HepG2 (cell line): Measurements from ENCODE around the gene PDIA4. TPM values are rescaled to one million over a fixed set of nuclear protein-coding genes. Genes with fewer than 3 reads are reported as not detected.
A peak's percentile ranks its signal among the peaks of the same experiment; 100 is the strongest.

Experiments used
- ATAC-seq: fragments of 200-7000 bp; cut with Tn5 transposase; 3 replicates; pipeline ENCODE4 v1.9.1; 2020; ENCODE audit warnings: mild to moderate bottlenecking, moderate library complexity
- BruUV-seq: library from RNA; stranded (reverse); fragments of 400-500 nt; replicated peaks from 2 replicates; lab custom pipeline; 2021; lab: Mats Ljungman, UMichigan
- CTCF ChIA-PET: fragments of 300-600 bp; formaldehyde crosslinking; extraction: SDS; loops from one replicate; lab custom pipeline; 2021; ENCODE audit warnings: low total read pairs, inconsistent platforms, low intra/inter-chr PET ratio; lab: Yijun Ruan, JAX
- POLR2A ChIA-PET: fragments of 350-600 bp; sonication (Branson Sonifier 250); formaldehyde crosslinking; loops from one replicate; lab custom pipeline; 2020; ENCODE audit warnings: antibody characterized with exemption, inconsistent platforms; lab: Yijun Ruan, JAX
- DNase-seq: peaks from one replicate; pipeline ENCODE4 v3.0.0-alpha.2; 2015; ENCODE audit warnings: low spot score
- FAIRE-seq: peaks from 3 replicates; lab custom pipeline; 2011; peaks lifted over from hg19 to GRCh38; lab: Jason Lieb, UNC
- H2AFZ ChIP-seq: one replicate; pipeline ENCODE4 v1.6.1; 2011; ENCODE audit warnings: low read length, inconsistent platforms
- H3K27ac ChIP-seq: fragments of 300-600 bp; 3 replicates; pipeline ENCODE4 v1.8.0; 2011; ENCODE audit warnings: mixed run types, mild to moderate bottlenecking, mixed read lengths, low read length, inconsistent platforms; ENCODE audit not compliant: insufficient read depth; ENCODE audit errors: extremely low read length
- H3K27me3 ChIP-seq, 2 experiments: fragments of 200-600 bp in 1 of 2; 2 replicates in 1 of 2; 3 replicates in 1 of 2; pipeline versions ENCODE4 v1.6.0 to v1.8.0; 2011; ENCODE audit warnings: low read length in 2 of 2, mild to moderate bottlenecking in 2 of 2, moderate library complexity in 2 of 2, inconsistent platforms in 1 of 2; ENCODE audit not compliant: insufficient read depth in 2 of 2, control insufficient read depth in 1 of 2
- H3K36me3 ChIP-seq, 2 experiments: fragments of 200-600 bp in 1 of 2; replicated peaks in 1 of 2; 2 replicates in 1 of 2; 3 replicates in 1 of 2; pipeline versions ENCODE4 v1.5.1 to v1.8.0; 2011; ENCODE audit warnings: low read length in 2 of 2, inconsistent platforms in 1 of 2; ENCODE audit not compliant: insufficient read depth in 2 of 2, control insufficient read depth in 1 of 2
- H3K4me1 ChIP-seq: 2 replicates; pipeline ENCODE4 v1.5.1; 2012; ENCODE audit warnings: low read length, inconsistent platforms; ENCODE audit not compliant: insufficient read depth
- H3K4me2 ChIP-seq: 2 replicates; pipeline ENCODE4 v1.6.0; 2011; ENCODE audit warnings: low read depth, low read length, inconsistent platforms
- H3K4me3 ChIP-seq, 3 experiments: fragments of 200-600 bp in 1 of 3; sonication (generic), shearing (Covaris generic) in 1 of 3; replicated peaks in 1 of 3; 2 replicates each; pipeline ENCODE4 v1.5.1; 2011 to 2016; ENCODE audit warnings: low read length in 3 of 3, inconsistent platforms in 2 of 3, low read depth in 2 of 3, mild to moderate bottlenecking in 2 of 3, control low read depth in 1 of 3, mixed read lengths in 1 of 3; ENCODE audit not compliant: insufficient read depth in 1 of 3
- H3K79me2 ChIP-seq: one replicate; pipeline ENCODE4 v1.6.1; 2011; ENCODE audit warnings: low read length, inconsistent platforms; ENCODE audit not compliant: insufficient read depth
- H3K9ac ChIP-seq: 2 replicates; pipeline ENCODE4 v1.6.0; 2011; ENCODE audit warnings: mild to moderate bottlenecking, low read depth, low read length, inconsistent platforms; ENCODE audit not compliant: insufficient read depth
- H3K9me3 ChIP-seq: 2 replicates; pipeline ENCODE4 v1.5.1; 2012; ENCODE audit warnings: mild to moderate bottlenecking, low read length
- H4K20me1 ChIP-seq: 2 replicates; pipeline ENCODE4 v1.6.0; 2011; ENCODE audit warnings: inconsistent platforms, mild to moderate bottlenecking, low read length, moderate library complexity; ENCODE audit not compliant: insufficient read depth
- AKNA ChIP-seq: sonication (generic); formaldehyde crosslinking; IDR thresholded peaks from 2 replicates; pipeline ENCODE4 v1.4.0; 2020; ENCODE audit warnings: missing genetic modification reagents, borderline replicate concordance
- CENPBD1 ChIP-seq: sonication (generic); formaldehyde crosslinking; IDR thresholded peaks from 2 replicates; pipeline ENCODE4 v1.8.0; 2022; ENCODE audit warnings: missing genetic modification reagents, low read depth, mild to moderate bottlenecking, borderline replicate concordance
- FOXJ3 ChIP-seq: sonication (generic); formaldehyde crosslinking; IDR thresholded peaks from 2 replicates; pipeline ENCODE4 v1.4.0; 2020; ENCODE audit warnings: missing genetic modification reagents, mild to moderate bottlenecking, borderline replicate concordance
- FOXP1 ChIP-seq, 2 experiments: fragments of 450-650 bp in 1 of 2; IDR thresholded peaks; 2 replicates each; pipeline ENCODE4 v1.6.1; 2017 to 2018; ENCODE audit warnings: antibody characterized with exemption in 1 of 2
- KLF9 ChIP-seq: IDR thresholded peaks from 2 replicates; pipeline ENCODE4 v1.6.1; 2016; ENCODE audit warnings: low read depth
- MIER2 ChIP-seq: IDR thresholded peaks from 2 replicates; pipeline ENCODE4 v1.6.1; 2016; ENCODE audit warnings: missing biosample characterization, missing genetic modification reagents
- SALL1 ChIP-seq: sonication (generic); formaldehyde crosslinking; IDR thresholded peaks from 2 replicates; pipeline ENCODE4 v1.8.0; 2022; ENCODE audit warnings: mild to moderate bottlenecking, missing genetic modification reagents
- ZMYM3 ChIP-seq: sonication (generic); formaldehyde crosslinking; IDR thresholded peaks from 2 replicates; pipeline ENCODE4 v1.5.1; 2020; ENCODE audit warnings: mild to moderate bottlenecking, missing genetic modification reagents
- ZNF510 ChIP-seq: sonication (generic); formaldehyde crosslinking; IDR thresholded peaks from 2 replicates; pipeline ENCODE4 v1.4.0; 2020; ENCODE audit warnings: low read depth, mild to moderate bottlenecking, missing genetic modification reagents
- ZNF570 ChIP-seq: sonication (generic); formaldehyde crosslinking; IDR thresholded peaks from 2 replicates; pipeline ENCODE4 v1.4.0; 2020; ENCODE audit warnings: mild to moderate bottlenecking, missing genetic modification reagents, borderline replicate concordance
- ZNF598 ChIP-seq: sonication (generic); formaldehyde crosslinking; IDR thresholded peaks from 2 replicates; pipeline ENCODE4 v1.5.1; 2020; ENCODE audit warnings: mild to moderate bottlenecking, missing genetic modification reagents, borderline replicate concordance
- WGBS: methylation state at CpG from one replicate; pipeline ENCODE4 v1.1.6; 2017; ENCODE audit warnings: low lambda C conversion rate; 5-methylcytosine and 5-hydroxymethylcytosine counted together
- in situ Hi-C: cut with HindIII; loops from 2 replicates; pipeline ENCODE4 v1.10.0; 2017; ENCODE audit warnings: low pct_unique_long_range_greater_than_20kb; ENCODE audit not compliant: extremely low pct_ligation_motif_present
- intact Hi-C: fragments of 100-400 bp; cut with micrococcal nuclease; formaldehyde crosslinking; loops from one replicate; pipeline ENCODE4 v1.10.0; 2022; ENCODE audit not compliant: unreplicated experiment
- polyA plus RNA-seq, 8 experiments: library from polyadenylated mRNA; depleted of rRNA in 3 of 8; stranded (reverse) in 7 of 8; unstranded in 1 of 8; fragments of >200 nt; fragmentation: Illumina TruSeq in 4 of 8; extraction: Trizol in 4 of 8; gene quantifications; 2 replicates each; pipeline versions ENCODE4 v1.2.1 to v1.2.3, GENCODE V29; 2011 to 2016; ENCODE audit warnings: low read depth in 4 of 8, missing spikeins in 1 of 8, mixed read lengths in 1 of 8; ENCODE audit not compliant: insufficient read depth in 1 of 8
- total RNA-seq, 5 experiments: library from RNA; depleted of rRNA; stranded (reverse); fragments of >200 nt; fragmentation: Illumina TruSeq; extraction: Trizol; gene quantifications; 2 replicates each; pipeline ENCODE4 v1.2.3, GENCODE V29; 2016; ENCODE audit warnings: low read depth in 1 of 5

The PDIA4 gene
- total and polyA plus RNA-seq, 2 of the 13 experiments (the other 11 are each of a cell fraction or from before 2014, with no cell fraction given) = 278 to 402 TPM

GRCh38 chr7:148987751-148988512 lies 40.4 kb downstream of the PDIA4 start:
- POLR2A ChIA-PET = interaction anchor here (1.0 kb wide), 1 partner anchor 41 kb away, joined by 4 read pairs; the partner anchor contains the start of gene PDIA4
- TF ChIP-seq ZMYM3 (CRISPR knock-in tag) = no peak
- TF ChIP-seq MIER2 (CRISPR knock-in tag) = 0 out of 2 replicates have a peak, but pooled peaks have one; percentile 9
- TF ChIP-seq ZNF598 (CRISPR knock-in tag) = no peak
- TF ChIP-seq FOXP1 (IDR thresholded peaks at IDR 0.05) = no peak
- no peak for TF ChIP-seq FOXP1 (CRISPR knock-in tag; IDR thresholded peaks at IDR 0.05)
- no peak for TF ChIP-seq CENPBD1
- TF ChIP-seq AKNA (CRISPR knock-in tag) = no peak
- TF ChIP-seq ZNF510 (CRISPR knock-in tag) = no peak
- no peak for TF ChIP-seq ZNF570 (CRISPR knock-in tag)
- TF ChIP-seq FOXJ3 (CRISPR knock-in tag) = no peak
- no peak for TF ChIP-seq SALL1 (CRISPR knock-in tag)
- TF ChIP-seq KLF9 = no peak

More at GRCh38 chr7:148987751-148988512, 40.4 kb downstream of the PDIA4 start:
- Histone ChIP-seq H3K4me1 (peaks cover 47% of the 10 kb centered on the region), H3K27ac (peak overlapping the region; percentile 86), H3K4me2 (peak overlapping the region; percentile 92), H4K20me1 (no peaks in the 10 kb centered on the region), H3K36me3 (no peaks in the 10 kb centered on the region), H3K27me3 (peaks cover 0 to 3% of the 10 kb centered on the region in 2 experiments; a peak in 2 of 5 replicates), H3K4me3 (peak overlapping the region; percentile 78 to 97 (median 88)), H3K79me2 (no peaks in the 10 kb centered on the region), H2AFZ (peak overlapping the region; percentile 98), H3K9ac (peak overlapping the region; percentile 61), H3K9me3 (no peaks in the 10 kb centered on the region)
- WGBS = under 1% methylated on average over 9 of the region's 9 CpGs
- FAIRE-seq (no peak), DNase-seq (no peak), ATAC-seq (peak; percentile 60)
- TSS peak; percentile 64 for BruUV-seq
- intact Hi-C loops (loop anchor here (1.0 to 5.0 kb wide), 2 partner anchors 40 to 79 kb away; partner anchors contain the start of gene PDIA4), in situ Hi-C loops (no loop called here)
- CTCF ChIA-PET = interaction anchor here (1.3 kb wide), 1 partner anchor 77 kb away, joined by 3 read pairs; no protein-coding TSS in a partner anchor
